Activated CD8-positive, alpha-beta memory T cell treated with anti-CD3 and anti-CD28 coated beads, Interleukin-2, amount 50 U/mL, for 48 hours (primary cell): ENCODE results near the gene KCNMA1.
"Not testable (repeated sequence)": the region's sequence is repeated elsewhere in the genome, so short reads cannot be mapped to it uniquely, and the experiment has no call there.

ENCODE experiments used
- DNase-seq: peaks from one replicate; pipeline ENCODE4 v3.0.0-alpha.2; 2020

The KCNMA1 gene

DNA sequence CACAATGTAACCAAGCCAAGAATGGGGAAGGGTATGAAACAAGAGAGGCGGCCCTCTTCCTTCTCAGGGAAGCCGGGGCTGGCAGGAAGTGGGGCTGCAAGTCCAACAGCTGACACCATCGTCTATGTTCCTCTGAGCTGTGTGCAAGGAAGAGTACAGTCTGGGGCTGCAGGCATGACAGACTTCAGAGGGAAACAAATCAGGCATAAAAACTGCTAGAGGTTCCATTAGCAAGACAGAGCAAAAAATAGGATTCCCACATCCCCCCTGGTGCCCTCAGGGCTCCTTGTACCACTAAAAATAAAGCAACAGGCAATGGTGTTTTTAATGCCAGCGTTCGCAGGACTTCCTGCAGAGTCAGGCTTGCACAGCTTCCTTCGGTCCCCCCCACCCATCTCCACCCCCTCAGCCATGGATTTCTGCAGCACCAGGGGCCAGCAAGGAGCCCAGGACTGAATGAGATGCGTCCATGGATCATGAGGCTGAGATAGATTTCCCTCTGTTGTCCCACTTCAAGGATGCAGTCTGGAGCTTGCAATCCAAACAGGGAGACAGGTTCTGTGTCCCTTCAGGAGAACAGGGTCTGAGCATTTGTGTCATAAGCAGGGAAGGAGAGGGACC, 34.6 kb downstream of the KCNMA1 start:
- no peak for DNase-seq

DNA sequence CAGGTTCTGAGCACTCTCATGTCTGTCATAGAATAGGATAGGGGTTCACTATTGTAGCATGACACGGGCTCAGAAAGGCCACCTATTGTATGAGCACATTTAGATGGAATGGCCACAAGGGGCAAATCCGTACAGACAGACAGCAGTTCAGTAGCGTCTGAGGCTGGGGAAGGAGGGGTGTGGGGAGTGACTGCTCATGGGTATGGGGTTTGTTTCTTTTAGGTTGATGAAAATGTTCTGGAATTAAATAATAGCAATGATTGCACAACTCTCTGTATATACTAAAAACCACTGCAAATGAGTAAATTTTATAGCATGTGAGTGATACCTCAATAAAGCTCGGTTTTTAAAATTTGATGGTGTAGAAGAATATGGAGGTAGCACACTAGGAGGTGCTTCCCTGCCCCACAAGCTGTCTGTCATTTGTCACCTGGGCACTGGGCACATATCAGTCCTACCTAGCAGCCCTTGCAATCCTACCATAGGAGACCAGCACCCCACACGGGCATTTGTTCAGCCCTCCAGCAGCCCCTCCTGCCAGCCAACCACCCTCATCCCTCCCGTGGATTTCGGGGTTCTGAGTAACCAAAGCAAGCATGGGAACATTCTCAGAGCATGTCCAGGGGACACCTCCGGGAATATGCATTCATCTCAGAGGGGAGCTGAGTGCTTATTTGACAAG, 35.2 kb downstream of the KCNMA1 start:
- no peak for DNase-seq

DNA sequence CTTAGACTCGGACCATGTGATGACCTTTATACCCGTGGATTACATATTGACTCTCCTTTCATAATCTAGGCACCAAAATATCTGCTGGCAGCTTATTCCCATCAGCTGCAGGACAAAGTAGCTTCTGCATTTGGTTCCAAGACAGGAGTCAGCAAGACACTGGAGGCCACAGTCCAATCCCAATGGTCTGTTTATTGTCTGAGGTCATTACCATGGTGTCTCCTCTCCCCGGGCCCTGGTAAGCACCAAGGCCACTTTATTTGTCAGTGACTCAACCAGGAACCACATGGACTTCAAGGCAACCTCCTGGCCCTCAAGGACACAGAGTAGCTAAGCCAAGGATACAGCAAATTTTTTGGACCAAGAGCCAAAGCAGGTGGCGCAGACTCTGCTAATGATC, 36.1 kb downstream of the KCNMA1 start:
- DNase-seq, result no peak

DNA sequence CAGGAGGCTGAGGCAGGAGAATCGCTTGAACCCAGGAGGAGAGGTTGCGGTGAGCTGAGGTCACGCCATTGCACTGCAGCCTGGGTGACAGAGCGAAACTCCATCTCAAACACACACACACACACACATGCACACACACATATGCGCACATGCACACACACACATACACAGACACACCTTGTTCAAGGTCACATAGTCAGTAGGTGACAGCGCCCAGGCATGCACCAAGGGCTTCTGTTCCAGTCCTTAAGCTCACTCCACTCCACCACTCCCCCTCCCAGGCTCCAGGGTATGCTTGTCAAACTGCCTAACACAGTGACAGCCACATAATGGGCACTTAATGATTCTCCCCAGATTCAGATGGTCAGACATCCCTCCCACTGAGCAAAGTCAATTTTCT, 37.0 kb downstream of the KCNMA1 start:
- DNase-seq, result no peak

DNA sequence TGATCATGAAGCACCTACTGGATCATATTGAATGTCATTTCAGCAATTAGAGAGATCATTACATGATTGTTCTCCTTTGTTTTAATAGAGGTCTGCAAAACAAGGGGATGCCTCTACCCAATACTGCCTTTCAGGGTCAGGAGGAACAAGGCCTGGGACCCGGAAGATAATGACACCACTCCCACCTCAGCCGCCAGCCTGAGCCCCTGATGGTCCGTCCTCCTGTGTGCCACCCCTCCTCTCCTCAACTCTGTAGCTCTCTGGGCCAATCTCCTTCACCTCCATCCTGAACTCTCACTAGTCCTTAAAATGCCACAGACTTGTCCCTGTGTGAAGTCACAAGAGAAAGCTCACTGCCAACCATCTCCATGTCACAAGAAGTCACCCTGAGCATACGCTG, 38.0 kb downstream of the KCNMA1 start:
- DNase-seq, result no peak

DNA sequence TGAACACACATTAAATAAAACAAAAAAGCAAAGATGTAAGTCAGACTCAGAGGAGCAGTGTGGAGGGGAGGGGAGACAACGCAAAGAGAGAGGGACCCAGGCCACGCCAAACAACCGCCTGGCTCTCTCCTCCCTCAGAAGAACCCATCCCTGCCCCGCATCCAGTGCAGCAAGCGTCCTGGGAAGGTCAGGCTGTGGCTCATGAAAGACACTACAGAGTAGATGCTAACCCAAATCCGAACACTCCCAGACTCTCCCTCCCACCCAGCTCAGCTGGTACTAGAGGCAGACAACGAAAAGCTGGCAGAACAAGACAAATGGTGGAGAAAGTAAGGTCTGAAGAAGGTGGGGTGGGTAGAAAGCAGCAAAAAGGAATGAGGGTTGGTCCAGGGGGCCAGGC, 39.0 kb downstream of the KCNMA1 start:
- no peak for DNase-seq

DNA sequence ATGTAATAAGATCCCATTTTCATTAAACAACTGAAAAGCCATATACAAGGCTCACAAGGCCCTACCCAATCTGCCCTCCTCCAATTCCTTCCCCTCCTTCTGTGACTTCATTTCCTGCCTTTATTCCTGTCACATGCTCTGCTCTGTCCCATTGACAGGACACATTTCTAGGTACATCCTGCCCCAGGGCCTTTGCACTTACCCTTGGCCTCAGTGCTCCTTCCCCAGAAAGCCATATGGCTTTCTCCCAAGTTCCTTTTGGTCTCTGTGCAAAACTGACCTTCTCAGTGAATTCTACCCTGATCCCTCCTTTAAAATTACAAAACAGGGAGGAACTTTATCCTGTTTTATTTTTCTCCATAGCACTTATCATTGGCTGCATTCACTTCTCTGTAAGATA, 40.0 kb downstream of the KCNMA1 start:
- DNase-seq, result no peak

DNA sequence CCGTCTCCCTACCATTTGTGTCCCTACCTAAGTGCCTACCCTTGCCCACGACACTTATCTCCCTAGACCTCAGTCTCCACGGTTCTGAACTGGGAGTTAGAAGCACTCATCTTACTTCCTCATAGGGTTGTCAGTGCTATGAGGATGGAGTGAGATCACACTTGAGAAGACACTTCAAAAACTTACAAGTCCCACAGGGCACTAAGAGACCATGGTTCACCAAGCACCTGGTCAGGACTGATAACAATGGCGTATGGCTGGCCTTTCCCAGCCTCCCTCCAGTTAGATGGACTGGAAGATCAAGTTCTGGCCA, 43.2 kb downstream of the KCNMA1 start:
- no peak for DNase-seq

DNA sequence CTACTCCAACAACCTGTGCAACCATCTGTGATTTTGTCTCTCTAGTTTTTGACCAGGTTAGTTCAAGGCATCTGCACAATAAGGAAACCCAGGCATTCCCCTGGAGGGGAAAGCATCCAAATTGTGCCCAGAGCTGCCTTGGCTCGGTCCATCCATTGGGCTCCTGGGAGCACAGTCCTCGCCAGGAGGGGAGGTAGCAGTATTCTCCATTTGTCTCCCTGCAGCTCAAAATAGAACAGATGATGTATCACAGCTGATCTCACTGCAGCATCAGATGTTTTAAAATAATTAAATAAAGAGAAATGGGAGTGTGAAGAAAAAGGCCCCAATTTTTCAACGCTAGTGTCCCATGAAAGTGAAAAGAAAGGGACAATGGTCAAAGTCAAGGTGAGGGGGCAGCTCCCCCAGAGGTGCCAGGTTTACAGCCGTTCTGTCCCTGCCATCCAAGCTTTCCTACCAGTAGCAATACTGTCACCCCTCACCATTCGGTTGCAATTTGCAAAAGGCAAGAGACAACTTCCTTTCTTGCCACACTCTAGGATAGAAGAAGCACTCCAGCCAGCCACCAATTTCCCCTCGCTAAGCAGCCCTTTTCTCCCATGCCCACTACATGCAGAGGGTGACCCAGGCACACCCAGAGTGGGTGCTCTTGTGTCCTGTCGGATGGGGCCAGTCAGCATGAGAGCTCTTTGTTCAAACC, 43.7 kb downstream of the KCNMA1 start:
- DNase-seq, result no peak

DNA sequence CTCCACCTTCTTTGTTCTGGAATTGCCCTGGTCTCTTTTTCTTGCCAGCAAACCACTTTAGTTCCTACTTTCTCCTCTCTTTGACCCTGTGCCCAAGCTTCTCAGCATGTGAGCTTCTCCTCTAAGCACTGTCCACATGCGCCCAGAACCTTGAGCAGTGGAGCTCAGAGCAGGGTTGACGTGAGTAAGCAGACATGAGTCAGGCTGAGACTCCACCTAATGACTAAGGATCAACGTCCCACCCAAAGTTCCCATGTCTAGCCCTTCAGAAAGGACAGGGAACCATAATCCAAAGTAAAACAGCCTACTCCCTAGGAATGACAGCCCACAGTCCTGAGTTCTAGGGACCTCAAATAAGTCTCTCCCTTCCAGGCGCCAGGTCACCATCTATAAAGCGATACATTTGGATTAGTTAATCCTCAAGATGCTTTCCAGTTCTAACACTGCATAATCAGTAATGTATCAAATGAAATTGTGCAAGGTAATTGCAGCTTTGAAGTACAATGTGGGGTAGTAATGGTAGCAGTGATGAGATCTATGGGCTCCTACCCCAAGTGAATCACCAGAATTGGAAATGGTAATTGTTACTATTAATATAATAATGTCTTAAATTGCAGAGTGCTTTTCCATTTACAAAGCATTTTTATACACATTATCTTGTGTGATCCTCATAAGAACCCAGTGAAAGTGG, 44.5 kb downstream of the KCNMA1 start:
- no peak for DNase-seq

DNA sequence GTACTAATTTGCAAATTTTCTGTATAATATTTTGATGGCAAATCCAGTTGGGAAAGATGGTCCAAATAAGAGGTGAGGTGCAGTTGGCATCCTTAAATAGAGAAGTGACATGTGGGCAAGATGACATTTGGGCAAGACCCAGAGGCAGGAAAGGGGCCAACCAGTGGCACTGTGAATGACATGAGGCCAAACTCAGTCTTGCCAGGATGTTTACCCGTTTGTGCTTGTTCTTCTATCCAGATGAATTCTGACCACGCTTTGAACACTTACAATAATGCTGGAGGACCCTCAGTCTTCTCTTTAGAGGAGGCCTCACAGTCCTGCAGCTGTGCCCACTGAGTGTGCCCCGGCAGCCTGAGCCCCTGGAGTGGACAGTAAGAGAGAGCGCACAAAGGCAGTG, 45.1 kb downstream of the KCNMA1 start:
- no peak for DNase-seq

DNA sequence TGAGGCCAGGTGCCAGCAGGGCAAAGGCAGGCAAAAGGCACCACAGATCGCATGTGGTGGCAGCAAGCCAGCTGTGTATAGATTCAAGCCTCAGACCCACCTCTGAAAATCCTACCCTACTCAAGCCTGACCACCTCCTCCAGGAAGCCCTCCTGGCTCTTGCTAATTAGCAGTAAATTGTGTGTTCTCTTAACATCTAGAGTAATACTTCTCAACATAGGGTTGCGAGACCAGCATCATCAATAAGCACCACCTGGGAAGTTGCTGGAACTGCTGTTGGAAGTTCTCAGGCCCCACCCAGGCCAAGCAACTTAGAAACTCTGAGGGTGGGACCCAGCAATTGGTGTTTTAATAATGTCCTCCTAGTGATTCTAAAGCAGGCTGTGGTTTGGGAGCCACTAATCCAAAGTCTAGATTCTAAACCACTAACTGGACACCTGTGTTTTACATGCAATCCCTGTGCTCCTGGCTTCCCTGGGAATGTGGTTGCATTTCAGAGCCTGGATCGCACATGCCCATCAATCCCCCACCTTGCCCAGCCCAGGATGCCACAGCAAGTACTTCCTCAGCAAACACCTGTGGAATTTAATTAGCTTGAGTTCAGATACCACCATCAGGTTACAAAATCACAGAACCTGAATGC, 46.2 kb downstream of the KCNMA1 start:
- DNase-seq, result no peak

DNA sequence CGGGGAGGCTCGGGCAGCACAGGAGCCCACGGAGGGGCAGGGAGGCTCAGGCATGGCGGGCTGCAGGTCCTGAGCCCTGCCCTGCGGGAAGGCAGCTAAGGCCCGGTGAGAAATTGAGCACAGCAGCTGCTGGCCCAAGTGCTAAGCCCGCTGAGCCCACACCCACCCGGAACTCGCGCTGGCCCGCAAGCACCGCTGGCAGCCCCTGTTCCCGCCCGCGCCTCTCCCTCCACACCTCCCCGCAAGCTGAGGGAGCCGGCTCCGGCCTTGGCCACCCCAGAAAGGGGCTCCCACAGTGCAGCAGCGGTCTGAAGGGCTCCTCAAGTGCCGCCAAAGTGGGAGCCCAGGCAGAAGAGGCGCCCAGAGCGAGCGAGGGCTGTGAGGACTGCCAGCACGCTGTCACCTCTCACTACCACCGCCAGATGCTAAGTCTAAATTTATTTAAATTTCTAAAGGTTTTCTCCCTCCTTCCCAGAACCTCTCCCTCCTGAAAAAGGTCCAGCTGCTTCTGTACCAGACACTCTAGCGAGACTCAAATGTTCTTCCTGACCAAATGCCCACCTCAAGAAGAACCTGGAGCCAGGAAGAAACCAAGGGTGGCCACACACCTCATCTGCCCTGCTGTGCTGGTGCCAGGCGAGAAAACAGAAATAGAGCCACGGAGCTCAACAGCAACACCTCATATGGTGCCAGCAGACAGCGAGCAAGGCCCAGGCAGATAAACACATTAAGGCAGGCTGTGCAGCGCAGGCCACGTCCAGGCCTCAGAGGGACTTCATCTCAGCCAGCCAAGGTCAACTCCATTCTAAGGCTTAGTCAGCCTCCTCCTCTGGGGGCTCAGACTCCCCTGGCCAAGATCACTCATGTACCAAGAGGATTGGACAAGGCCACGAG, 47.0 kb downstream of the KCNMA1 start:
- DNase-seq, result no peak

DNA sequence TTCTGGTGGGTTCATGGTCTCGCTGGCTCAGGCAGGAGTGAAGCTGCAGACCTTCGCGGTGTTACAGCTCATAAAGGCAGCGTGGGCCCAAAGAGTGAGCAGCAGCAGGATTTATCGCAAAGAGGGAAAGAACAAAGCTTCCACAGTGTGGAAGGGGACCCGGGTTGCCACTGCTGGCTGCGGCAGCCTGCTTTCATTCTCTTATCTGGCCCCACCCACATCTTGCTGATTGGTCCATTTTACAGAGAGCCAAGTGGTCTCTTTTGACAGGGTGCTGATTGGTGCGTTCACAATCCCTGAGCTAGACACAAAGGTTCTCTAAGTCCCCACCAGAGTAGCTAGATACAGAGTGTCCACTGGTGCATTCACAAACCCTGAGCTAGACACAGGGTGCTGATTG, 47.9 kb downstream of the KCNMA1 start:
- DNase-seq, result not testable (repeated sequence)

DNA sequence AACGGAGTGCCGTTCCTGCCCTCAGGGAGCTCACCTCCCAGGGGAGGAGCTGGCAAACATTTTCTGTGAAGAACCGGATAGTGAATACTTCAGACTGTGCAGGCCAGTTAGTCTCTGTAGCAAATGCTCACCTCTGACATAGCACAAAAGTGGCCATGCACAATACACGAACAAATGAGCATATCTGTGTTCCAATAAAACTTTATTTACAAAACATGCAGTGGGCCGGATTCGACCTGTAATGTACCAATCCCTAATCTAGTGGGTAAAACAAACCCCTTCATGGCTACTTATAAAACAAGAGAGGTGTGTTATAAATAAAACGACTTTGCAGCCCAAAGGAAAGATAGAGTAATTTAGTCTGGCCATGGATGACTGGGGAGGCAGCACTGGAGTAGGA, 48.7 kb downstream of the KCNMA1 start:
- DNase-seq, result no peak

DNA sequence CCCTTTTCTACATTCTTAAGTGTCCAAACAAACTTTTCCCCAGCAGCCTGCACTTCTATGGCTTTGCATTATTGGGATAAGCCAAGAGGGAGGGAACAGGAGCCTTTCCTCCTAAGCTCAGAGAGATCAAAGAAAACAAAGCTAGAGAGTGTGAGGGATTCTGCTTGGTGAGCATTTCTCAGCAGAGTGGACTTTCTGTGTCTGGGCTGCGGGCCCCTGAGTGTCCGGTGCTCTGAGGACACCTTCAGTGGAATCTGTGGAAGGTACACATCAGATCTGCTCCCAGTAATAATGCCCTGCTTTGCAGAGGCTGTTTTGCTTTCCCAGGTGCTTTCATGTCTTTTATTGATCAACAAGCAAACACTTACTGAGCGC, 50.2 kb downstream of the KCNMA1 start:
- DNase-seq, result no peak

DNA sequence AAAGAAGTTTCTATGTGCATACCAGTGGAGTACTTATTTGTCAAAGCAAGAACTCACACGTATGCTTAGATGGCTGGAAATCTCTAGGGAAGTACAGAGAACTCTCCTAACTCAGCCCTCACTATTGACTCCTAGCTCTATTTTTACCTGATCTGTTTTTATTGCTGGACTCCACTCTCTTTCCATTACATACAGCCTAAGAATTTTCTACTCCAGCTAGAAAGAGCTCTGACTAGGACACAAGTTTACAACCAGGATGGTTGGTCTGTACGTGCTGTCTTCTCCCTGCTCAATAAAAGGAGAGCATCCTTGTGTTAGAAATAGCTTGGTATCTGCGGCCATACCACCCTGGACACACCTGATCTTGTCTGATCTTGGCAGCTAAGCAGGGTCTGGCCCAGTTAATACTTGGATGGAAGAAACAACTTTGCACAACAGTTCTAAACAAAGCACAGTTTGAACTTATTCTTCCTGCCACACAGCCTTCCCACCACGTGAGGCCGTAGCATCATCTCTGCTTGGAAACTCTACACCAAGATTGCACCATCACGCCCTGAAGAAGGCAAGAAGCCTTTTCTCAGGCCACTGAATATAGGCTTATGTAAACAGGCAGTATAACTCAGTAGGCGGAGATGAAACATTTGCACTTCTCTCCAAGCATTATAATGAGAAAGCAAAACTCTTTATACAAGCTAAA, 50.7 kb downstream of the KCNMA1 start:
- DNase-seq, result no peak

DNA sequence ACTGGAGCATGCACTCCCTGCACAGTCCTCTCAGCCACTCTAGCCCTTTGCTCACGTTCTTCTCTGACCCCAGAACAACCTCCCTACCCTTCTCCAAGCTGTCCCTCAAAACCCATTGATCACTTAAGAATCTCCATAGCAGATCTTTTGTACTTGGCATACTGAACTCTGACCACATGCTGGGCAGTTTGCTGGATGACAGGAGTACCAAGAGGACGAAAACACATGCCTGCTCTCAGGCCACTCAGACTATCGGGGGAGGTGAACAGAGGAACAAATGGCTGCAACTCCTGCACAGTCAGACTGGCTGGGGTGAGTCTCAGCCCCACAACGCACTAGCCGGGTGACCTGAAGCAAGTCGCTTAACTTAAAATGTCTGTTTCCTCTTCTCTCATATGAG, 52.7 kb downstream of the KCNMA1 start:
- DNase-seq, result no peak

DNA sequence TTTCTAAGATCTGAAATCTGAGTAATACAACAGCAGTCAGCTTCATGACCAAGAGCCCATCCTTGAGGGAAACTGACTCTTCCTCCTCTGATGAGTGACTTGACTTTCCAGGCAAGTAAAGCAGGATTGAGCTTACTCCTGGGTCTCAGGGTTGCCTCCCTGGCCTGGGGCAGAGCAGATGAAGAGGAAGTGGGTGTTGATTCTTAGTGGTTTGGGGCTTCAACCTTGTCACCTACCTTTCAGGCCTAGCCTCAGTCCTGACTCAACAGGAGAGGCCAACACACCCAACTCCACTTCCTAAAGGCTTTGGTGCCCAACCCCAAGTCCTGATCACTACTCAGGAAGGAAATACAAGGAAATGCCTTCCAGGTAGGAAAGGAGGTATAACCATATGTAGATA, 54.1 kb downstream of the KCNMA1 start:
- DNase-seq, result no peak

DNA sequence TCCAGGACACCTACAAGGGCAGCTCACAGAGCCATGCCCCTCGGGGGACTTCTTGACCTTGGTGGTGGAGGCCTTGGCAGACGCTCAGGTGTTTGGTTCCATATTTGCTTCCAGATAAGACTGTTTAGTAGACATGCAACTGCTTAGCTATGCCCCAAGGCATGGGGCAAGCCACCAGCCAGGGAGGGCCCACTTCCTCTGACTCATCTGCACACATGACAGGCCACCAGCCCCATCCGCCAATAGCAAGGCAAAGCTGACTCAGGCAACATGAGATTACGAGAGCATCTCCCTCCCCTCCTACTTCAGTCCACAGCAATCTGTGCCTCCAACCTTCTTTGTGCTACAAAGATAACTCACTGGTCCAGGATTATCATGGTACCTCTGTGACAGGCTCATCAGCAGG, 54.9 kb downstream of the KCNMA1 start:
- no peak for DNase-seq

DNA sequence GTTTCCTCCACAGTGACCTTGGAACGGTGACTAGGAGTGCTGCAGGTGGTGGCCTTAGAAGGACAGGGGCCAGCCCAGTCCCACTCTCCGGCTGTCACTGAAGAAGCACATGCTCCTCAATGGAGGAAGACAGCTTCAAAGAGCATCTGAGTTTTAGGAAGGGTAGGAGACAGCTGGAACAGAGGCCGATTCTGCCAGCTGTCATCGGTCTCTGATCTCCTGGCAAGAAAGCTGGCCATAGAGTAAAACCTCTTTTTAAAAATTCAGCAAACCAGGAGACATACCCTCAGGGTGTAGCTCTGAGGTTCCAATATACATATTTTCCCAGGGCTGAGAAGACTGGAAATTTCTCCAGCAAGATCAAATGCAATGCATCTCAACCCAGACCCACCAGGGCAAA, 55.9 kb downstream of the KCNMA1 start:
- no peak for DNase-seq

DNA sequence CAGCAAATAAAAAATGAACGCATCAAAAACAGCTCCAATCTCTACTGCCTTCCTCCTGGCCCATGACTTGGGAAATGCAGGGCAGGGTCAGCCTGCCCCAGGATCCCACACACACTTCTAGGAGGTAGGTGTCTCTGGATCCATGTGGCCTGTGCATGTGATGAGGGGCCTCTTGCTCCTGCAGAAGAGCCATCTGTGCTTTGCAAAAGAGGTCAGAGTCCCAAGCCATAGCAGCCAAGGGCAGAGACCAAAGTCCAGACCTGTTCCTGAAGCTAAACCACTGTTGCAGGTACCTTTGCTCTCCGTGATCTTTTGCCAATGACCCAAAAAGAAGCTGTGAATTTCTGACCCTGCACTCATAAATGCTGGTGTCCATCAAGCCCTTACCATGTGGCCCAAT, 57.1 kb downstream of the KCNMA1 start:
- DNase-seq, result no peak
